H9 (cell line): Measurements from ENCODE around the gene SMAD3. TPM values are rescaled to one million over a fixed set of nuclear protein-coding genes. Genes with fewer than 3 reads are reported as not detected.

Experiments used
- DNase-seq: peaks from one replicate; pipeline ENCODE4 v3.0.0-alpha.2; 2017
- H2AFZ ChIP-seq: one replicate; pipeline ENCODE4 v1.6.1; 2013; ENCODE audit warnings: mild to moderate bottlenecking, low read length, control low read depth, moderate library complexity
- H2AK5ac ChIP-seq: 2 replicates; pipeline ENCODE4 v1.6.1; 2013; ENCODE audit warnings: low read length, control low read depth, mixed read lengths; ENCODE audit not compliant: insufficient read length
- H2BK120ac ChIP-seq: one replicate; pipeline ENCODE4 v1.6.1; 2013; ENCODE audit warnings: low read depth, mild to moderate bottlenecking, low read length, control low read depth, inconsistent platforms; ENCODE audit not compliant: poor library complexity, severe bottlenecking
- H2BK12ac ChIP-seq: 2 replicates; pipeline ENCODE4 v1.6.1; 2013; ENCODE audit warnings: low read length, control low read depth, mixed read lengths, low read depth; ENCODE audit not compliant: insufficient read length
- H2BK15ac ChIP-seq: 2 replicates; pipeline ENCODE4 v1.6.1; 2013; ENCODE audit warnings: low read depth, low read length, control low read depth
- H2BK20ac ChIP-seq: one replicate; pipeline ENCODE4 v1.6.1; 2013; ENCODE audit warnings: low read depth, mild to moderate bottlenecking, low read length, control low read depth, inconsistent platforms; ENCODE audit not compliant: poor library complexity, severe bottlenecking
- H2BK5ac ChIP-seq: 2 replicates; pipeline ENCODE4 v1.6.1; 2013; ENCODE audit warnings: low read length, control low read depth, mixed read lengths; ENCODE audit not compliant: insufficient read length
- H3K14ac ChIP-seq: 2 replicates; pipeline ENCODE4 v1.6.1; 2013; ENCODE audit warnings: low read length, control low read depth; ENCODE audit not compliant: insufficient read depth
- H3K18ac ChIP-seq: 2 replicates; pipeline ENCODE4 v1.6.1; 2013; ENCODE audit warnings: low read depth, mild to moderate bottlenecking, mixed read lengths, low read length, control low read depth; ENCODE audit not compliant: insufficient read length
- H3K23ac ChIP-seq: 2 replicates; pipeline ENCODE4 v1.6.1; 2013; ENCODE audit warnings: low read length, control low read depth, mixed read lengths, low read depth; ENCODE audit not compliant: insufficient read length
- H3K23me2 ChIP-seq: 2 replicates; pipeline ENCODE4 v1.6.1; 2013; ENCODE audit warnings: low read depth, mild to moderate bottlenecking, mixed read lengths, low read length, control low read depth; ENCODE audit not compliant: insufficient read length, poor library complexity, severe bottlenecking
- H3K27ac ChIP-seq: 2 replicates; pipeline ENCODE4 v1.5.1; 2013; ENCODE audit warnings: low read length, control low read depth, mixed read lengths, low read depth; ENCODE audit not compliant: insufficient read length
- H3K27me3 ChIP-seq: 2 replicates; pipeline ENCODE4 v1.6.1; 2013; ENCODE audit warnings: low read length, control low read depth, inconsistent platforms; ENCODE audit not compliant: insufficient read depth
- H3K4ac ChIP-seq: 2 replicates; pipeline ENCODE4 v1.6.1; 2013; ENCODE audit warnings: low read depth, mild to moderate bottlenecking, control low read depth, inconsistent platforms, low read length, moderate library complexity
- H3K4me1 ChIP-seq: 2 replicates; pipeline ENCODE4 v1.6.1; 2013; ENCODE audit warnings: low read length, control low read depth, inconsistent platforms; ENCODE audit not compliant: insufficient read depth
- H3K4me2 ChIP-seq: 2 replicates; pipeline ENCODE4 v1.6.1; 2013; ENCODE audit warnings: low read length, control low read depth, mixed read lengths; ENCODE audit not compliant: insufficient read length, insufficient read depth
- H3K56ac ChIP-seq: 2 replicates; pipeline ENCODE4 v1.6.1; 2013; ENCODE audit warnings: low read depth, mild to moderate bottlenecking, mixed read lengths, low read length, control low read depth; ENCODE audit not compliant: insufficient read length
- H3K79me1 ChIP-seq: 2 replicates; pipeline ENCODE4 v1.6.1; 2013; ENCODE audit warnings: low read depth, mild to moderate bottlenecking, moderate library complexity, low read length, control low read depth, inconsistent platforms; ENCODE audit not compliant: insufficient read depth, poor library complexity, severe bottlenecking
- H3K79me2 ChIP-seq: 2 replicates; pipeline ENCODE4 v1.6.1; 2013; ENCODE audit warnings: low read length, control low read depth, inconsistent platforms; ENCODE audit not compliant: insufficient read depth
- H3K9ac ChIP-seq: 2 replicates; pipeline ENCODE4 v1.6.1; 2013; ENCODE audit warnings: low read length, control low read depth, mixed read lengths; ENCODE audit not compliant: insufficient read length; ENCODE audit errors: extremely low read depth
- H3K9me3 ChIP-seq: one replicate; pipeline ENCODE4 v1.6.1; 2013; ENCODE audit warnings: low read depth, low read length, inconsistent platforms; ENCODE audit not compliant: control insufficient read depth
- H3T11ph ChIP-seq: one replicate; pipeline ENCODE4 v1.6.1; 2013; ENCODE audit warnings: mild to moderate bottlenecking, low read length, control low read depth, inconsistent platforms
- H4K20me1 ChIP-seq: one replicate; pipeline ENCODE4 v1.6.1; 2013; ENCODE audit not compliant: control insufficient read depth, insufficient read length, insufficient read depth
- H4K5ac ChIP-seq: 2 replicates; pipeline ENCODE4 v1.6.1; 2013; ENCODE audit warnings: low read depth, mild to moderate bottlenecking, mixed read lengths, low read length, control low read depth; ENCODE audit not compliant: insufficient read length
- H4K8ac ChIP-seq: replicated peaks from 2 replicates; pipeline ENCODE4 v1.6.1; 2013; ENCODE audit warnings: low read length, control low read depth, mixed read lengths, low read depth; ENCODE audit not compliant: insufficient read length
- H4K91ac ChIP-seq: 2 replicates; pipeline ENCODE4 v1.6.1; 2013; ENCODE audit warnings: low read depth, mild to moderate bottlenecking, moderate library complexity, mixed read lengths, low read length, control low read depth; ENCODE audit not compliant: insufficient read length
- H3K27ac Mint-ChIP-seq, 3 experiments: 2 replicates in 2 of 3; 3 replicates in 1 of 3; pipeline ENCODE4 v1.8.0; 2020 to 2021; ENCODE audit warnings: mixed read lengths in 3 of 3, mild to moderate bottlenecking in 1 of 3, moderate library complexity in 1 of 3
- H3K27me3 Mint-ChIP-seq: 2 replicates; pipeline ENCODE4 v1.8.0; 2021; ENCODE audit warnings: low read depth, mild to moderate bottlenecking, moderate library complexity, mixed read lengths
- H3K36me3 Mint-ChIP-seq, 3 experiments: 2 replicates in 2 of 3; 3 replicates in 1 of 3; pipeline ENCODE4 v1.8.0; 2020 to 2021; ENCODE audit warnings: low read depth in 3 of 3, mixed read lengths in 3 of 3; ENCODE audit not compliant: insufficient read depth in 1 of 3
- H3K4me1 Mint-ChIP-seq, 2 experiments: 2 replicates each; pipeline ENCODE4 v1.8.0; 2020; ENCODE audit warnings: mixed read lengths in 2 of 2
- H3K4me3 Mint-ChIP-seq, 2 experiments: 2 replicates in 1 of 2; 3 replicates in 1 of 2; pipeline ENCODE4 v1.8.0; 2020 to 2021; ENCODE audit warnings: mild to moderate bottlenecking in 2 of 2, mixed read lengths in 2 of 2, moderate library complexity in 1 of 2
- H3K9me3 Mint-ChIP-seq, 2 experiments: 2 replicates in 1 of 2; 3 replicates in 1 of 2; pipeline ENCODE4 v1.8.0; 2020; ENCODE audit warnings: mild to moderate bottlenecking in 2 of 2, mixed read lengths in 2 of 2, moderate library complexity in 1 of 2
- WGBS: extraction: QIAGEN DNeasy Blood & Tissue Kit; methylation state at CpG from one replicate; pipeline ENCODE4 v1.1.7; 2013; ENCODE audit warnings: missing lambda C conversion rate, low lambda C conversion rate, mixed read lengths; ENCODE audit not compliant: insufficient read length; ENCODE audit errors: extremely low coverage; 5-methylcytosine and 5-hydroxymethylcytosine counted together
- total RNA-seq: library from RNA; stranded (reverse); gene quantifications from 2 replicates; pipeline ENCODE4 v1.2.1, GENCODE V29; 2021
- TF ChIP-seq, protein P1 (sequence below): fragments of 200-600 bp; sonication (generic); conservative IDR thresholded peaks from 3 replicates; pipeline ENCODE4 v1.8.0; 2021; ENCODE audit warnings: antibody characterized with exemption, mild to moderate bottlenecking

The SMAD3 gene
- total RNA-seq, 1 experiment from 2014 or later: 26.7 TPM

DNA sequence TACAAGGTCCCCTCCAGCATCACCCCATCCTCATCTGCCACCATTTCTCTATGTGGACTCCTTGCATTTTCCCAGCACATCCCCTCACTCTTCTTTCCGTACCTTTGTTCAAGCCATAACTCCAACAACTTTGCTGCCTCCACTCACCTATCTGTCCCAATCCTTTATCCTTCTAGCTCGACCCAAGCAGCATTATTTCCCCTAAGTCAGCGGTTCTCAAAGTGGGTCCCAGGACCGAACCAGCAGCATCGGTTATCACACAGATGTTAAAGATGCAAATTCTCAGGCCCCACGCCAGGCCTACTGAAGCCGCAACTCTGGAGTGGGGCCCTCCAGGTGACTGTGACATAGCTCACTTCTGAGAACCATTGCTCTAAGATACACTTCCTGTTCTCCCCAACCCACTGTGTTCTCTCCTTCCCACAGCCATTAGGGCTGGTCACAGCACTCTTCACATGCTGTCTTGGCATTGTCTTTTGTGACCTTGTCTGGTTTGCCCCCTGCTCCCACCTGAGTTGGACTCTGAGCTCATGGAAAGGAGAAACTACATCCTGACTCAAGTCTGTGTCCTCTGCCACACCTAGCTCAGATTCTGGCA lies 132.9 kb downstream of the SMAD3 start:
- H3K4me1 Mint-ChIP-seq: peaks cover 9 to 18% of the 10 kb centered on the region in 2 experiments
- H3K4ac ChIP-seq: no peak overlapping the region
- H3K9me3 Mint-ChIP-seq: no peaks in the 10 kb centered on the region
- H2BK20ac ChIP-seq: no peak overlapping the region
- H4K20me1 ChIP-seq: no peaks in the 10 kb centered on the region
- H3K14ac ChIP-seq: no peak overlapping the region
- H3K4me3 Mint-ChIP-seq: no peak overlapping the region
- H3K27ac ChIP-seq: no peak overlapping the region
- H3K23ac ChIP-seq: no peak overlapping the region
- H3K36me3 Mint-ChIP-seq: peaks cover 0 to 31% (median 0%) of the 10 kb centered on the region in 3 experiments; a peak in 5 of 7 replicates
- no peaks in the 10 kb centered on the region for H3K79me2 ChIP-seq
- no peaks in the 10 kb centered on the region for H3K9me3 ChIP-seq
- H2BK120ac ChIP-seq: no peak overlapping the region
- no peak overlapping the region for H2BK5ac ChIP-seq
- no peaks in the 10 kb centered on the region for H3K23me2 ChIP-seq
- no peak overlapping the region for H3K56ac ChIP-seq
- H4K5ac ChIP-seq: no peak overlapping the region
- peaks cover 8% of the 10 kb centered on the region; the same call in 1 of the 2 replicates for H3K4me1 ChIP-seq
- H4K91ac ChIP-seq: no peak overlapping the region
- no peaks in the 10 kb centered on the region for H3K27me3 ChIP-seq
- H3K18ac ChIP-seq: no peak overlapping the region
- H4K8ac ChIP-seq: no peak overlapping the region
- no peak overlapping the region for H2BK15ac ChIP-seq
- peak overlapping the region in 1 of 3 experiments; percentile 21; a peak in 1 of 7 replicates for H3K27ac Mint-ChIP-seq
- DNase-seq: no peak
- no peak overlapping the region for H2AK5ac ChIP-seq
- TF ChIP-seq, protein P1, sequence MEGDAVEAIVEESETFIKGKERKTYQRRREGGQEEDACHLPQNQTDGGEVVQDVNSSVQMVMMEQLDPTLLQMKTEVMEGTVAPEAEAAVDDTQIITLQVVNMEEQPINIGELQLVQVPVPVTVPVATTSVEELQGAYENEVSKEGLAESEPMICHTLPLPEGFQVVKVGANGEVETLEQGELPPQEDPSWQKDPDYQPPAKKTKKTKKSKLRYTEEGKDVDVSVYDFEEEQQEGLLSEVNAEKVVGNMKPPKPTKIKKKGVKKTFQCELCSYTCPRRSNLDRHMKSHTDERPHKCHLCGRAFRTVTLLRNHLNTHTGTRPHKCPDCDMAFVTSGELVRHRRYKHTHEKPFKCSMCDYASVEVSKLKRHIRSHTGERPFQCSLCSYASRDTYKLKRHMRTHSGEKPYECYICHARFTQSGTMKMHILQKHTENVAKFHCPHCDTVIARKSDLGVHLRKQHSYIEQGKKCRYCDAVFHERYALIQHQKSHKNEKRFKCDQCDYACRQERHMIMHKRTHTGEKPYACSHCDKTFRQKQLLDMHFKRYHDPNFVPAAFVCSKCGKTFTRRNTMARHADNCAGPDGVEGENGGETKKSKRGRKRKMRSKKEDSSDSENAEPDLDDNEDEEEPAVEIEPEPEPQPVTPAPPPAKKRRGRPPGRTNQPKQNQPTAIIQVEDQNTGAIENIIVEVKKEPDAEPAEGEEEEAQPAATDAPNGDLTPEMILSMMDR: no peak
- H3K79me1 ChIP-seq: no peaks in the 10 kb centered on the region
- H2AFZ ChIP-seq: no peak overlapping the region
- H3T11ph ChIP-seq: no peak overlapping the region
- H3K4me2 ChIP-seq: no peak overlapping the region
- no peak overlapping the region for H3K9ac ChIP-seq
- H2BK12ac ChIP-seq: no peak overlapping the region
- no peaks in the 10 kb centered on the region for H3K27me3 Mint-ChIP-seq
- no CpG with 5 or more reads among the region's 7 CpGs for WGBS
